OCI-LY1 (cell line): ENCODE data around the gene RSPH9.

Source experiments
- H2AFZ ChIP-seq: fragments of 200-600 bp; sonication (generic), shearing (Covaris generic); 2 replicates; pipeline ENCODE4 v1.6.0; 2014; ENCODE audit warnings: antibody characterized with exemption, mild to moderate bottlenecking, low read length
- H3F3A ChIP-seq: fragments of 200-600 bp; sonication (generic), shearing (Covaris generic); 2 replicates; pipeline ENCODE4 v1.6.0; 2014; ENCODE audit warnings: mild to moderate bottlenecking, antibody characterized with exemption, low read length, moderate library complexity; ENCODE audit not compliant: insufficient read depth
- H3K27ac ChIP-seq: fragments of 200-600 bp; sonication (generic); 2 replicates; pipeline ENCODE4 v1.5.1; 2014; ENCODE audit warnings: low read length, mixed run types, mild to moderate bottlenecking, low read depth; ENCODE audit not compliant: poor library complexity, severe bottlenecking
- H3K27me3 ChIP-seq: fragments of 200-600 bp; sonication (generic); 2 replicates; pipeline ENCODE4 v1.6.0; 2014; ENCODE audit warnings: antibody characterized with exemption, mild to moderate bottlenecking, low read length, moderate library complexity; ENCODE audit not compliant: insufficient read depth
- H3K36me3 ChIP-seq: fragments of 200-600 bp; sonication (generic); 2 replicates; pipeline ENCODE4 v1.6.1; 2014; ENCODE audit warnings: mild to moderate bottlenecking, antibody characterized with exemption, low read length, moderate library complexity, mixed read lengths; ENCODE audit not compliant: insufficient read depth
- H3K4me1 ChIP-seq: fragments of 200-600 bp; sonication (generic); 2 replicates; pipeline ENCODE4 v1.5.1; 2014; ENCODE audit warnings: mild to moderate bottlenecking, low read length, moderate library complexity; ENCODE audit not compliant: insufficient read depth, severe bottlenecking
- H3K4me2 ChIP-seq: fragments of 200-600 bp; sonication (generic), shearing (Covaris generic); 2 replicates; pipeline ENCODE4 v1.6.1; 2014; ENCODE audit warnings: low read length
- H3K4me3 ChIP-seq: fragments of 200-600 bp; sonication (generic); 2 replicates; pipeline ENCODE4 v1.5.1; 2014; ENCODE audit warnings: low read length, low read depth, mild to moderate bottlenecking, mixed read lengths; ENCODE audit not compliant: poor library complexity, severe bottlenecking
- H3K79me2 ChIP-seq: fragments of 200-600 bp; shearing (Covaris generic); 2 replicates; pipeline ENCODE4 v1.6.1; 2016; ENCODE audit warnings: mixed run types, low read length, mixed read lengths; ENCODE audit not compliant: insufficient read depth
- H3K9ac ChIP-seq: fragments of 200-600 bp; sonication (generic), shearing (Covaris generic); 2 replicates; pipeline ENCODE4 v1.6.1; 2014; ENCODE audit warnings: mild to moderate bottlenecking, low read length, mixed read lengths
- H3K9me2 ChIP-seq: fragments of 200-600 bp; sonication (generic), shearing (Covaris generic); 2 replicates; pipeline ENCODE4 v1.6.1; 2014; ENCODE audit warnings: low read depth, mild to moderate bottlenecking, low read length, mixed read lengths
- H3K9me3 ChIP-seq: fragments of 200-600 bp; shearing (Covaris generic); 2 replicates; pipeline ENCODE4 v1.6.1; 2014; ENCODE audit warnings: low read length, mixed read lengths
- H4K20me1 ChIP-seq: fragments of 200-600 bp; sonication (generic), shearing (Covaris generic); 2 replicates; pipeline ENCODE4 v1.6.0; 2016; ENCODE audit warnings: mild to moderate bottlenecking, low read length; ENCODE audit not compliant: insufficient read depth
- CTCF ChIP-seq: fragments of 200-600 bp; sonication (generic), shearing (Covaris generic); IDR thresholded peaks from 2 replicates; pipeline ENCODE4 v1.5.1; 2017; ENCODE audit warnings: mild to moderate bottlenecking, antibody characterized with exemption, low read length, moderate library complexity, mixed read lengths
- EZH2 ChIP-seq: fragments of 200-600 bp; sonication (generic), shearing (Covaris generic); IDR thresholded peaks from 2 replicates; pipeline ENCODE4 v1.8.0; 2017; ENCODE audit warnings: borderline replicate concordance, mixed run types, mild to moderate bottlenecking, antibody characterized with exemption, low read length, moderate library complexity, mixed read lengths

Gene RSPH9

GRCh38 chr6:43666196-43666920 is 21.5 kb downstream of the RSPH9 start:
- H3F3A ChIP-seq, result no peaks in the 10 kb centered on the region
- H3K4me1 ChIP-seq, result peaks cover 9% of the 10 kb centered on the region
- no peaks in the 10 kb centered on the region for H3K27me3 ChIP-seq
- H4K20me1 ChIP-seq, result no peaks in the 10 kb centered on the region
- no peaks in the 10 kb centered on the region for H3K9me2 ChIP-seq
- H3K79me2 ChIP-seq, result no peaks in the 10 kb centered on the region
- H3K27ac ChIP-seq, result no peak overlapping the region
- H3K4me3 ChIP-seq, result no peak overlapping the region
- H3K4me2 ChIP-seq, result no peak overlapping the region
- no peak overlapping the region for H2AFZ ChIP-seq
- H3K9ac ChIP-seq, result no peak overlapping the region
- peaks cover 9% of the 10 kb centered on the region; the same call in 1 of the 2 replicates for H3K36me3 ChIP-seq
- H3K9me3 ChIP-seq, result no peaks in the 10 kb centered on the region
- TF ChIP-seq CTCF, result no peak
- no peak for TF ChIP-seq EZH2

- no peaks in the 10 kb centered on the region for H3K27me3 ChIP-seq
- H3K9me3 ChIP-seq, result no peaks in the 10 kb centered on the region
- H3K4me2 ChIP-seq, result no peak overlapping the region; the same call in 1 of the 2 replicates
- no peak overlapping the region for H3K27ac ChIP-seq
- H3K9ac ChIP-seq, result no peak overlapping the region
- no peaks in the 10 kb centered on the region for H3F3A ChIP-seq
- TF ChIP-seq CTCF (peak; percentile 93), EZH2 (no peak)
- H3K4me1 ChIP-seq, result peaks cover 9% of the 10 kb centered on the region
- H3K79me2 ChIP-seq, result no peaks in the 10 kb centered on the region
- H2AFZ ChIP-seq, result no peak overlapping the region
- H3K4me3 ChIP-seq, result no peak overlapping the region
- no peaks in the 10 kb centered on the region for H3K9me2 ChIP-seq
- H4K20me1 ChIP-seq, result no peaks in the 10 kb centered on the region
- H3K36me3 ChIP-seq, result peaks cover 21% of the 10 kb centered on the region; the same call in 1 of the 2 replicates
Measured at GRCh38 chr6:43667245-43668150, 22.7 kb downstream of the RSPH9 start.

GRCh38 chr6:43668151-43669028 is 23.6 kb downstream of the RSPH9 start:
- no peaks in the 10 kb centered on the region for H3K79me2 ChIP-seq
- H3K4me1 ChIP-seq, result peaks cover 9% of the 10 kb centered on the region
- no peaks in the 10 kb centered on the region for H3K9me3 ChIP-seq
- peaks cover 25% of the 10 kb centered on the region for H3K36me3 ChIP-seq
- no peak overlapping the region for H3K9ac ChIP-seq
- no peak overlapping the region; the same call in 1 of the 2 replicates for H3K4me2 ChIP-seq
- no peaks in the 10 kb centered on the region for H3K9me2 ChIP-seq
- no peak overlapping the region for H3K4me3 ChIP-seq
- H3K27me3 ChIP-seq, result no peaks in the 10 kb centered on the region
- peak; percentile 91 for TF ChIP-seq CTCF
- no peak for TF ChIP-seq EZH2
- no peak overlapping the region for H3K27ac ChIP-seq
- no peaks in the 10 kb centered on the region for H3F3A ChIP-seq
- no peaks in the 10 kb centered on the region for H4K20me1 ChIP-seq
- no peak overlapping the region for H2AFZ ChIP-seq
